Loucy (cell line): ENCODE results near the gene MYMK.

Source experiments
- H2AFZ ChIP-seq: fragments of 200-600 bp; sonication (generic); 2 replicates; pipeline ENCODE4 v1.6.0; 2016; ENCODE audit warnings: antibody characterized with exemption, mild to moderate bottlenecking, low read length, moderate library complexity
- H3F3A ChIP-seq: fragments of 200-600 bp; 2 replicates; pipeline ENCODE4 v1.6.0; 2016; ENCODE audit warnings: antibody characterized with exemption, low read depth, mild to moderate bottlenecking
- H3K27me3 ChIP-seq: fragments of 200-600 bp; sonication (generic); 2 replicates; pipeline ENCODE4 v1.6.1; 2014; ENCODE audit warnings: low read length, mild to moderate bottlenecking; ENCODE audit not compliant: insufficient read depth, poor library complexity, severe bottlenecking
- H3K36me3 ChIP-seq: fragments of 200-600 bp; sonication (generic); 2 replicates; pipeline ENCODE4 v1.6.1; 2016; ENCODE audit warnings: low read length; ENCODE audit not compliant: insufficient read depth
- H3K4me1 ChIP-seq: fragments of 200-600 bp; sonication (generic); 2 replicates; pipeline ENCODE4 v1.5.1; 2014; ENCODE audit warnings: low read length, mild to moderate bottlenecking; ENCODE audit not compliant: insufficient read depth, poor library complexity, severe bottlenecking
- H3K4me2 ChIP-seq: fragments of 200-600 bp; sonication (generic); 2 replicates; pipeline ENCODE4 v1.6.0; 2014; ENCODE audit warnings: antibody characterized with exemption, low read length, low read depth, mild to moderate bottlenecking; ENCODE audit not compliant: poor library complexity, severe bottlenecking
- H3K4me3 ChIP-seq: fragments of 200-600 bp; sonication (generic); 2 replicates; pipeline ENCODE4 v1.5.1; 2014; ENCODE audit warnings: low read length, mild to moderate bottlenecking, mixed read lengths; ENCODE audit not compliant: poor library complexity, severe bottlenecking
- H3K79me2 ChIP-seq: fragments of 200-600 bp; sonication (generic); 2 replicates; pipeline ENCODE4 v1.6.1; 2014; ENCODE audit warnings: low read length; ENCODE audit not compliant: insufficient read depth
- H3K9ac ChIP-seq: fragments of 200-600 bp; sonication (generic); 2 replicates; pipeline ENCODE4 v1.6.0; 2014; ENCODE audit warnings: mild to moderate bottlenecking, low read depth, low read length, moderate library complexity; ENCODE audit not compliant: poor library complexity, severe bottlenecking
- H3K9me2 ChIP-seq: fragments of 200-600 bp; sonication (generic); replicated peaks from 2 replicates; pipeline ENCODE4 v1.6.1; 2016; ENCODE audit warnings: low read depth, low read length, mixed read lengths
- H3K9me3 ChIP-seq: fragments of 200-600 bp; sonication (generic); 2 replicates; pipeline ENCODE4 v1.6.1; 2014; ENCODE audit warnings: mild to moderate bottlenecking, antibody characterized with exemption, low read length, low read depth; ENCODE audit not compliant: insufficient read depth
- H4K20me1 ChIP-seq: fragments of 200-600 bp; sonication (generic); 2 replicates; pipeline ENCODE4 v1.6.0; 2014; ENCODE audit warnings: antibody characterized with exemption, low read length, mild to moderate bottlenecking; ENCODE audit not compliant: insufficient read depth, poor library complexity, severe bottlenecking
- CTCF ChIP-seq: fragments of 200-600 bp; sonication (generic); conservative IDR thresholded peaks from 2 replicates; pipeline ENCODE4 v1.5.1; 2014; ENCODE audit warnings: mild to moderate bottlenecking, antibody characterized with exemption, low read length
- EZH2phosphoT487 ChIP-seq: fragments of 200-600 bp; IDR thresholded peaks from 2 replicates; pipeline ENCODE4 v1.6.1; 2018; ENCODE audit warnings: antibody characterized with exemption, mild to moderate bottlenecking, moderate library complexity, borderline replicate concordance

The MYMK gene

DNA sequence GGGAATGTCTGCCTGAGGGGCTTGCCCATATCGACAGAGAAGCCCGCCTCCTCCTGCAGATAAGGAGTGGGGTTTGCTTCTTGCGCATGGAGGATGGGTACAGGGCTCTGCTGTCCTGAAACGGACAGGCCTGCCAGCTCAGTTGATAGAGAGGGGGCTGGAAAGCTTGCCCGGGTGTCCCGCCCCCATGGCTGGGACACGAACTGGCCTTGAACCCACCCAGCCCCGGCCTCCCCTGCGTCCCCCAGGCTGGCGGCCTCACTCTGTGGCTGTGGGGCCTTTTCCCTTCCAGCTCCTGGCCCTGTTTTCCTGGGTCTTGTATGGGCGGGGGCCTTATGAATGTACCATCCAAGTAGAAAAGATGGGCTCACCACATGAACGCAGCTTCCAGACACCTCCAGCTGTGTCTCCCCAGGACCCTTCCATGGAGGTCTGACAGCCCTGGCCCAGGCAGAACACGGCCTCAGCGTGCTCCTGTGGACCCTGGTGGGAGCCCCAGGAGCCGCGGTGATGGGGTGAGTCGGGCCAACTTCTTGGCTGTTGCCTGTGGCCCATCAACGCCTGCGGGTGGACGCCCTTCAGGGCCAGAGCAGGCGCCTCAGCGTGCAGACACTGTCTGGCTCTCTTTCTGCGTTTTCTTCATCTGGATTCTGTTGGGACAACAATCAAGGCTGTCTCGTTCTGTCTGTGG, 30.0 kb downstream of the MYMK start:
- no peaks in the 10 kb centered on the region for H3K27me3 ChIP-seq
- no peaks in the 10 kb centered on the region for H4K20me1 ChIP-seq
- H3K9me3 ChIP-seq: no peaks in the 10 kb centered on the region
- no peaks in the 10 kb centered on the region for H3K79me2 ChIP-seq
- H3K4me1 ChIP-seq: no peaks in the 10 kb centered on the region
- no peak overlapping the region for H3K9ac ChIP-seq
- H3F3A ChIP-seq: no peaks in the 10 kb centered on the region
- no peak overlapping the region for H2AFZ ChIP-seq
- no peaks in the 10 kb centered on the region for H3K36me3 ChIP-seq
- no peak overlapping the region for H3K4me2 ChIP-seq
- no peak overlapping the region for H3K4me3 ChIP-seq
- no peaks in the 10 kb centered on the region for H3K9me2 ChIP-seq
- no peak for TF ChIP-seq CTCF
- no peak for TF ChIP-seq EZH2phosphoT487

- Histone ChIP-seq H3K36me3 (no peaks in the 10 kb centered on the region), H3K4me1 (no peaks in the 10 kb centered on the region), H4K20me1 (no peaks in the 10 kb centered on the region), H3K4me3 (no peak overlapping the region), H3K9me3 (no peaks in the 10 kb centered on the region), H3F3A (no peaks in the 10 kb centered on the region), H3K4me2 (no peak overlapping the region), H3K27me3 (no peaks in the 10 kb centered on the region), H2AFZ (no peak overlapping the region), H3K79me2 (no peaks in the 10 kb centered on the region), H3K9ac (no peak overlapping the region), H3K9me2 (no peaks in the 10 kb centered on the region)
- no peak for TF ChIP-seq EZH2phosphoT487
- TF ChIP-seq CTCF: no peak
Observed at GRCh38 chr9:133493845-133494540, 30.8 kb downstream of the MYMK start.

DNA sequence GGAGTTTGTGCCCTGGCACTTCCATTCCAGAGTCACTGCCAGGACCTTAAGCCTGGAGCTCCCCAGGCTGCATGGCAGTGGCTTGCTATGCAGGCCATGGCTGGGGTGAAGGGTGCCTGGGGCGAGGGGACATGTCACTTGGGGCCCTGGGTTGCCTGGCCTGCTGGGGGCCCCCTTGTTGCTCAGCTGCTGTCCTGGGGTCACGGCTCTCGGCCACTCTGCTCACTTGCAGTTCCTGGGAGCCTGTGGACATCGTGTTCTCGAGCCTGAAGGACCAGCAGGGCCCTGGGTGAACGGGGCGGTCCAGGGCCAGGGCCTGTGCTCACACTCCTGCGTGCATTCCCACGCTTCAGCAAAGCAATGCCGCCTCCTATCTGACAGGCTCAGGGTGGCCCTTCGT, 31.3 kb downstream of the MYMK start:
- Histone ChIP-seq H4K20me1 (no peaks in the 10 kb centered on the region), H3K79me2 (no peaks in the 10 kb centered on the region), H3K9me2 (no peaks in the 10 kb centered on the region), H3K9me3 (no peaks in the 10 kb centered on the region), H2AFZ (no peak overlapping the region), H3K4me2 (no peak overlapping the region), H3K4me1 (no peaks in the 10 kb centered on the region), H3K9ac (no peak overlapping the region), H3K27me3 (no peaks in the 10 kb centered on the region), H3K36me3 (no peaks in the 10 kb centered on the region), H3F3A (no peaks in the 10 kb centered on the region), H3K4me3 (no peak overlapping the region)
- TF ChIP-seq EZH2phosphoT487 (no peak), CTCF (no peak)
